NCI-H82 (cell line): ENCODE measurements around the gene CPSF7.
"Not testable (repeated sequence)": the region's sequence is repeated elsewhere in the genome, so short reads cannot be mapped to it uniquely, and the experiment has no call there.

Experiments used
- DNase-seq: peaks from one replicate; lab custom pipeline; 2025; lab: John Stamatoyannopoulos, UW

Gene CPSF7

GRCh38 chr11:61429691-61430582, at the start of gene CPSF7, which contains the start of gene SDHAF2:
Gene CPSF7, minus strand, starts transcription at chr11:61429975. Its CDS starts 740 bp downstream, at chr11:61429235.
Gene SDHAF2, plus strand, starts transcription at chr11:61430124. Its CDS starts 23 bp downstream, at chr11:61430147.
- DNase-seq = peak; percentile 95

- DNase-seq = peak; percentile 55
These were observed 48.0 kb upstream of the CPSF7 start for GRCh38 chr11:61477727-61478148.

- DNase-seq = no peak
These were observed 47.4 kb upstream of the CPSF7 start for GRCh38 chr11:61477126-61477525.

GRCh38 chr11:61476371-61476770, 46.6 kb upstream of the CPSF7 start:
- peak; percentile 77 for DNase-seq

GRCh38 chr11:61475433-61475832, 45.7 kb upstream of the CPSF7 start:
- no peak for DNase-seq

- no peak for DNase-seq
These were observed 44.4 kb upstream of the CPSF7 start for GRCh38 chr11:61474013-61474643.

- DNase-seq = no peak
These were observed 43.7 kb upstream of the CPSF7 start for GRCh38 chr11:61473370-61474012.

GRCh38 chr11:61472868-61473267, 43.1 kb upstream of the CPSF7 start:
- no peak for DNase-seq

- no peak for DNase-seq
These were observed 42.5 kb upstream of the CPSF7 start for GRCh38 chr11:61472282-61472681.

GRCh38 chr11:61468002-61468401, 38.2 kb upstream of the CPSF7 start:
- DNase-seq = no peak

- not testable (repeated sequence) for DNase-seq
These were observed 37.8 kb upstream of the CPSF7 start for GRCh38 chr11:61467602-61468001.

- DNase-seq = peak; percentile 7
These were observed 31.2 kb upstream of the CPSF7 start for GRCh38 chr11:61460986-61461385.

GRCh38 chr11:61460474-61460881, 30.7 kb upstream of the CPSF7 start:
- no peak for DNase-seq

- no peak for DNase-seq
These were observed 24.7 kb upstream of the CPSF7 start for GRCh38 chr11:61454520-61454919.

GRCh38 chr11:61453695-61454094, 23.9 kb upstream of the CPSF7 start:
- DNase-seq = no peak

GRCh38 chr11:61452825-61453224, 23.1 kb upstream of the CPSF7 start:
- no peak for DNase-seq

- no peak for DNase-seq
These were observed 18.8 kb upstream of the CPSF7 start for GRCh38 chr11:61448552-61448927.

- no peak for DNase-seq
These were observed 18.1 kb upstream of the CPSF7 start for GRCh38 chr11:61447601-61448551.

GRCh38 chr11:61446211-61446651, 16.5 kb upstream of the CPSF7 start:
- DNase-seq = peak; percentile 91

GRCh38 chr11:61445516-61445915, 15.7 kb upstream of the CPSF7 start:
- no peak for DNase-seq

- DNase-seq = no peak
These were observed 12.8 kb upstream of the CPSF7 start for GRCh38 chr11:61442616-61443015.
